SJSA1 (cell line): ENCODE data around the gene CNTN6. TPM values are rescaled to one million over a fixed set of nuclear protein-coding genes. Genes with fewer than 3 reads are reported as not detected.

Experiments used
- DNase-seq, 2 experiments: peaks; one replicate each; pipeline ENCODE4 v3.0.0-alpha.2; 2015 to 2020; ENCODE audit warnings: low spot score in 2 of 2, low read depth in 1 of 2
- H3K27ac ChIP-seq: fragments of 250-450 bp; sonication (Bioruptor Pico); 2 replicates; pipeline ENCODE4 v1.5.1; 2020; ENCODE audit warnings: mild to moderate bottlenecking, moderate library complexity
- H3K27me3 ChIP-seq: fragments of 250-450 bp; sonication (Bioruptor Pico); replicated peaks from 2 replicates; pipeline ENCODE4 v1.5.1; 2020; ENCODE audit warnings: mild to moderate bottlenecking, moderate library complexity
- H3K36me3 ChIP-seq: fragments of 250-450 bp; sonication (Bioruptor Pico); 2 replicates; pipeline ENCODE4 v1.5.1; 2020; ENCODE audit warnings: mild to moderate bottlenecking
- H3K4me1 ChIP-seq: fragments of 250-450 bp; sonication (Bioruptor Pico); replicated peaks from 2 replicates; pipeline ENCODE4 v1.6.1; 2021; ENCODE audit warnings: mild to moderate bottlenecking
- H3K4me3 ChIP-seq: fragments of 250-450 bp; sonication (Bioruptor Pico); 2 replicates; pipeline ENCODE4 v1.5.1; 2020; ENCODE audit warnings: mild to moderate bottlenecking
- H3K9me3 ChIP-seq: fragments of 250-450 bp; sonication (Bioruptor Pico); replicated peaks from 2 replicates; pipeline ENCODE4 v1.5.1; 2020; ENCODE audit warnings: mild to moderate bottlenecking
- total RNA-seq: library from RNA; depleted of rRNA; stranded (reverse); fragments of >200 nt; shearing (Covaris generic); gene quantifications from 2 replicates; pipeline ENCODE4 v1.2.3, GENCODE V29; 2014

CNTN6 gene
- total RNA-seq, 1 experiment from 2014 or later: not detected

DNA sequence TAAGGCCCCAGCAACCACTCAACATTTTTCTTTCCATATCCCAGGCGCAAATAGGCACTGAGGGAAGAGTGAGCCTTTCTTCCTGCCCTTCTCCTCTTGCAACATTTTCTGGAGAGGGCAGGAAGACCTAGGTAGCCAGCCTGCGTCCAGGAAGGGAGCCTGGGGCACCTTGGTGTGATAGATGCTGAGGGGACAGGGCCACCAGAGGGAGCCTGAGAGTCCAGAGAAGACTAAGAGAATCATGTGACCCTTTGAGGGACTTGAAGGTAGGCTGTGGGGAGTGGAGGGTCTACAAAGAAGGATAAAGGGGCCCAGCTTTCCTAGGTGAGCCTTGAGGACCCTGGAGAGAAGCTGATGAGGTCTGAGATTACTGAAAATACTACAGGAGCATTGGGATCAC is 346.6 kb downstream of the CNTN6 start:
- DNase-seq: no peak
- Histone ChIP-seq H3K27ac (no peak overlapping the region), H3K9me3 (no peaks in the 10 kb centered on the region), H3K27me3 (no peaks in the 10 kb centered on the region), H3K4me3 (no peak overlapping the region), H3K4me1 (no peaks in the 10 kb centered on the region), H3K36me3 (no peaks in the 10 kb centered on the region)

- Histone ChIP-seq H3K27me3 (no peaks in the 10 kb centered on the region), H3K4me3 (no peak overlapping the region), H3K4me1 (no peaks in the 10 kb centered on the region), H3K36me3 (no peaks in the 10 kb centered on the region), H3K27ac (no peak overlapping the region), H3K9me3 (no peaks in the 10 kb centered on the region)
- no peak for DNase-seq
Measured at GRCh38 chr3:1442271-1442670, 349.4 kb downstream of the CNTN6 start.

- no peak for DNase-seq
- H3K36me3 ChIP-seq: no peaks in the 10 kb centered on the region
- H3K9me3 ChIP-seq: no peaks in the 10 kb centered on the region
- H3K4me3 ChIP-seq: no peak overlapping the region
- H3K4me1 ChIP-seq: no peaks in the 10 kb centered on the region
- H3K27ac ChIP-seq: no peak overlapping the region
- H3K27me3 ChIP-seq: no peaks in the 10 kb centered on the region
Measured at GRCh38 chr3:1444195-1444594, 351.4 kb downstream of the CNTN6 start.

DNA sequence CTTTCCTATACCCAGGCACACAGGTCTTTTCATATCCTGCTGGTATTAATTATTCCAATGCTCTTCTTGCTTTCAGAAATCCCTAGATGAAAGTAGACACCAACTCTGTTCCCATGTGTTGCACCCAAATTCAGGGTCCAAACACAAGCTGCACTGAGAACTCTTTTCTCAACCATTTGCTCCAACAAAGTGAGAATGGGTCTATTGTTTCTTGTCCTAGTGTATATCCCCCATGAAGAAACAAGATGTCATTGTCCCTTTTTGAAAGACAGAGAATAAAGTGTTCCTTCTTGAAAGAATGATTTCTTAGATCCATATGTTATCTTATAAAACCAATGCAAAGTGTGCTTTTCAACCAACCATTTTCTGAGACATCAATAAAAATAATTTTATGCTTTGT is 353.7 kb downstream of the CNTN6 start:
- H3K4me1 ChIP-seq: no peaks in the 10 kb centered on the region
- H3K4me3 ChIP-seq: no peak overlapping the region
- no peak for DNase-seq
- no peak overlapping the region for H3K27ac ChIP-seq
- no peaks in the 10 kb centered on the region for H3K36me3 ChIP-seq
- H3K27me3 ChIP-seq: no peaks in the 10 kb centered on the region
- H3K9me3 ChIP-seq: no peaks in the 10 kb centered on the region

GRCh38 chr3:1447452-1447851 is 354.6 kb downstream of the CNTN6 start:
- no peaks in the 10 kb centered on the region for H3K27me3 ChIP-seq
- H3K4me1 ChIP-seq: no peaks in the 10 kb centered on the region
- H3K4me3 ChIP-seq: no peak overlapping the region
- no peak for DNase-seq
- no peaks in the 10 kb centered on the region for H3K36me3 ChIP-seq
- H3K27ac ChIP-seq: no peak overlapping the region
- H3K9me3 ChIP-seq: no peaks in the 10 kb centered on the region

DNA sequence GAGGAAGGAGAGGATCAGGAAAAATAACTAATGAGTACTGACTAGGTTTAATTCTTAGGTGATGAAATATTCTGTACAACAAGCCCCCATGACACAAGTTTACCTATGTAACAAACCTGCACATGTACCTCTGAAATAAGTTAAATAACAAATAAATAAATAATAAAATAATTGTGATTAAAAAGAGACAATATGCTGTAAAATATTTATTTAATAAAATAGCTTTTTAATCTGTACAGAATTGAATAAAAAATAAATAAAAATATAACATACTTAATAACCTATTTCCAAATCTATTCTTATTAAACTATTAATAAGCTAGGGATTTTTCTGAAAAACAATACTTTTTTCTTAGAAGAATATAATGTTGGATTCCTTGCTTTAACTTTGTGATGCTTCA is 355.6 kb downstream of the CNTN6 start:
- no peaks in the 10 kb centered on the region for H3K4me1 ChIP-seq

More for the DNA sequence above, 355.6 kb downstream of the CNTN6 start:
- Histone ChIP-seq H3K36me3 (no peaks in the 10 kb centered on the region), H3K27me3 (no peaks in the 10 kb centered on the region), H3K27ac (no peak overlapping the region), H3K9me3 (no peaks in the 10 kb centered on the region), H3K4me3 (no peak overlapping the region)
- no peak for DNase-seq
